ENCODE measurements around the gene GULP1.
A peak's percentile ranks its signal among the peaks of the same experiment; 100 is the strongest.
"Not testable (repeated sequence)": the region's sequence is repeated elsewhere in the genome, so short reads cannot be mapped to it uniquely, and the experiment has no call there.

Gene GULP1

DNA sequence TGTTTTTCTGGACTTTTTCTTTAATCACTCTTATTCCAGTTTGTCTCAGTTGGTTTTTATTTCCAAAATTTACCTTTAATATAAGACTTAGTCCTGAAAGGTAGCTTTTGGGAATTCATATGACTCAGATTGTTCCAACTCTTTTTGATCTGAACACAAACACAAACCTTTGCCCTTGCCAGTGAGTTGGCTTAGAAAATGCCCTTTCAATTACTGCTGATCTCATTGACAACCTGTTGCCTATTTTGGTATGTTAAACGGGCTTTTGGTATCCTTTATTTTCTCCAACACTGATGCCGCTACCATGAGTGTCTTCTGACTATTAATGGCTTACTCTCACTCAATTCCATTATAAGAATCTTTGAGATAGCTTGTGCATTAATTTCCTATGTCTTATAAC, 143.4 kb downstream of the GULP1 start:
- DNase-seq = no peak

DNA sequence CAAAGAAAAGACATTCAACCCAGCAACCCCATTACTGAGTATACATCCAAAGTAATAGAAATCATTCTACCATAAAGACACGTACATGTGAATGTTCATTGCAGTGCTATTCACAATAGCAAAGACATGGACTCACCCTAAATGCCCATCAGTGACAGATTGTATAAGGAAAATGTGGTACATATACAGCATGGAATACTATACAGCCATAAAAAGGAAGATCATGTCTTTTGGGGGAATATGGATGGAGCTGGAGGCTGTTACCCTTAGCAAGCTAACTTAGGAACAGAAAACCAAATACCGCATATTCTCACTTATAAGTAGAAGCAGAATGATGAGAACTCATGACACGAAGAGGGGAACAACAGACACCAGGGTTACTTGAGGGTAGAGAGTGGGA, 145.9 kb downstream of the GULP1 start:
- DNase-seq = no peak

GRCh38 chr2:188439986-188440385, 148.3 kb downstream of the GULP1 start:
- no peak for DNase-seq

DNA sequence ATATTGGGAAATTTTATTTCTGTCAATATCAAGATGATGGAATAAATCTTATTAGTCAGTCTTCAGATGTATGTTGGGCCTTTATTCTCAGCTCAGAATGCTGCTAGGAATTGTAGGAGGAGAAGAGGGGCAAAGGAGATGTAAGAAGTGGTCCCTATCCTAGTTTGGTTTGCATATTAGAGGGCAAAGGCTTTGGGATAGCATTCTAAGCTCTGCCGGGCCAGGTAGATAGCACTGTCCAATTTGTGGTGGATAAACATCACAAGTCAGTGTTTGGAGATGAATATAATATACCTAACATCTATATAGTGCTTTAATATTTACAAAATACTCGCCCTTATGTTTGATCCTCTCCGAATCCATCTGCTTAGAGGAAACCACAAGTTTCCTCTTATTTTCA, 149.2 kb downstream of the GULP1 start:
- no peak for DNase-seq

DNA sequence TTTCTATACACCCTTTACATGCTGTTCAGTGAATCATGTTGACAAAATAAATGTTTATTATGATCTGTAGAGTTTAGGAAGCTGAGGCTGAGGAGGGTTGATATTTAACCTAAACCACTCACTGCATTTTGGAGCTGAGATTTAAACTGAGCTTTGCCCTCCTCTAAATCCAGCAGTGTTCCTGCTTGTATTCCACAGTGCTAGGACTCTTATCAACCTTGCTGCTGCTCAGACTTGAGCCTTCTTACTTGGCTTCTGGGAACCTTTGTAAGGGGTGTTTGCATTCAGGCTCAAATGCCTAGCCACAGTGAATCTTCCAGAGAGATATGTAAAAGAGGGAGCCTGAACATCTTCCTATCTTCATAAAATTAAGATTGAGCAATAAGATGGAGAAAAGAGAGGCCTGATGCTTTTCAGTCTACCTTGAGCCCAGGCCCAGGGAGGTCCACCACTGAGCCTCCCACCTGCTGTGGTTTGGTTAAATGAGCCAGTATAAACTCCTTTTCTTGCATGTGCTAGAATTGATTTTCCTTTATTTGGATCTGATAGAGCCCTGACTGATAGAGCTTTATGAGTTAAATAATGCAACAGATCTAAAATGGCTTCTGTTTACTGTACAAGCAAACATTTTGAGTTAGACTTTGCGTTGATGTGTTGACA, 149.7 kb downstream of the GULP1 start:
- DNase-seq = no peak

- peak; percentile 95 for DNase-seq
Measured at GRCh38 chr2:188443207-188443606, 151.5 kb downstream of the GULP1 start.

GRCh38 chr2:188444106-188444835, 152.6 kb downstream of the GULP1 start:
- no peak for DNase-seq

DNA sequence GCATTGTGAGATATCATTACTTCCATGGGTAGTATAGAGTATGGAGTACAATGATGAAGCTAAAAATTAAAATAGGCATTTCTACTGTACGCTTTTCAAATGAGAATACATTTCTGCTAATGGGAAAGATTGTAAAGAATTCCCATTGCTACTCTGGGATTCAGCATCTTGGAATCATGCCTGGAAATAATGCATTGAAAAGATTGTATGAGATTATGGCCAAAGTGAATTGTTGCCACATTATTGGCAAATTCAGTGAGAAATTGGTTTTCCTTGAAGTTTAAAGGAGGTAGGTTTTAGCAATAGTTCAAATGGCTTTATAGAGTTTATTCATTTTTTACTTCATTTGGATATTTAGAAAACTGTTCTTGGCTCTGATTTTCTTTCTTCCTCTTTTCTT, 157.9 kb downstream of the GULP1 start:
- no peak for DNase-seq

GRCh38 chr2:188449971-188450370, 158.3 kb downstream of the GULP1 start:
- no peak for DNase-seq

GRCh38 chr2:188450732-188451483, 159.2 kb downstream of the GULP1 start:
- no peak for DNase-seq

DNA sequence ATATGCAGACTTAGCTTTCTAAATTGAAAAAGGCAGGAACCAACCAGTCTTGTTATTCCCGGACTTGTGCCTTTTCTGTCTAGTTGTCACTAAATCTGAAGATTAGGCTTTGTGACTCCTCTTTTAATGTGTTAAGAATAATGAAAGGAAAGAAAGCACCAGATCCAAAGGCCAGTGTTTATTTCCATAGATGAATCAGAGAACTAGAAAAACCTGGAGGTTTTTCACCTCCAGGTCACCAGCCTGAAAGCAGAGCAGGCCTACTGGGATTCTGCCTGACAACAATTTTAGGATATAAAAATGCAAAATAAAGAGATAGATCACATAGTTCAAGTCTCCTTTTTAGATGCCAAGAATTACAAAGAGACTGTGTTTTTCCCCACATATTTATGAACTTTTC, 160.4 kb downstream of the GULP1 start:
- DNase-seq = no peak

DNA sequence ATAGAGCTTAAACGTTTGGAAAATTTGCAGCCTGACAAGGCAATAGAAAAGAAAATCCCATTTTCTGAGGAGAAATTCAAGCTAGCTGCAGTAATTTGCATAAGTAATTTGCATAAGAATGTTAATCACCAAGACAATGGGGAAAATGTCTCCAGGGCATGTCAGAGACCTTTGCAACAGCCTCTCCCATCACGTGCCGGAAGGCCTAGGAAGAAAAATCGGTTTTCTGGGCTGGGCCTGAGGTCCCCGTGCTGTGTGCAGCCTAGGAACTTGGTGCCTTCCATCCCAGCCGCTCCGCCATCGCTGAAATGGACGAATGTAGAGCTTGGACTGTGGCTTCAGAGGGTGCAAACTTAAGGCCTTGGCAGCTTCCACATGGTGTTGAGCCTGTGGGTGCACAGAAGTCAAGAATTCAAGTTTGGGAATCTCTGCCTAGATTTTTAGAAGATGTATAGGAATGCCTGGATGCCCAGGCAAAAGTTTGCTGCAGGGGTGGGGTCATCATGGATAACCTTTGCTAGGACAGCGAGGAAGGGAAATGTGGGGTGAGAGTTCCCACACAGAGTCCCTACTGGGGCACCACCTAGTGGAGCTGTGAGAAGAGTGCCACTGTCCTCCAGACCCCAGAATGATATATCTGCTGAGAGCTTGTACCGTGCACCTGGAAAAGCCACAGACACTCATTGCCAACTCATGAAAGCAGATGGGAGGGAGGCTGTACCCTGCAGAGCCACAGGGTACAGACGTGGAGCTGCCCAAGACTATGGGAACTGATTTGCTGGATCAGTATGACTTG, 164.6 kb downstream of the GULP1 start:
- no peak for DNase-seq

GRCh38 chr2:188459061-188459460, 167.4 kb downstream of the GULP1 start:
- DNase-seq = no peak

DNA sequence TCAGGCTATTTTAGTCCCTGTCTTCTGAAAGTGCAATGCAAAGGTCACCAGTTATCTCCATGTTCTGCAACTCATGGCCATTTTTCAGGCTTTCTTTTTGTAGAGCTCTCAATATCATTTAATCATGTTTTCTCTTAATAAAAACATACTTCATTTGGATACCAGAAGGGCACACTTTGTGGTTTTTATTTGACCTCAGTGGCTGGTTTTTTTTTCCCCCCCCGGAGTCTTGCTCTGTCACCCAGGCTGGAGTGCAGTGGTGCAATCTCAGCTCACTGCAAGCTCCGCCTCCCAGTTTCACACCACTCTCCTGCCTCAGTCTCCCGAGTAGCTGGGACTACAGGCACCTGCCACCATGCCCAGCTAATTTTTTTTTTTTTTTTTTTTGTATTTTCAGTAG, 174.4 kb downstream of the GULP1 start:
- DNase-seq = not testable (repeated sequence)

- no peak for DNase-seq
Measured at GRCh38 chr2:188466761-188467160, 175.1 kb downstream of the GULP1 start.

- DNase-seq = no peak
Measured at GRCh38 chr2:188471166-188471565, 179.5 kb downstream of the GULP1 start.

GRCh38 chr2:188473306-188473705, 181.6 kb downstream of the GULP1 start:
- DNase-seq = no peak

DNA sequence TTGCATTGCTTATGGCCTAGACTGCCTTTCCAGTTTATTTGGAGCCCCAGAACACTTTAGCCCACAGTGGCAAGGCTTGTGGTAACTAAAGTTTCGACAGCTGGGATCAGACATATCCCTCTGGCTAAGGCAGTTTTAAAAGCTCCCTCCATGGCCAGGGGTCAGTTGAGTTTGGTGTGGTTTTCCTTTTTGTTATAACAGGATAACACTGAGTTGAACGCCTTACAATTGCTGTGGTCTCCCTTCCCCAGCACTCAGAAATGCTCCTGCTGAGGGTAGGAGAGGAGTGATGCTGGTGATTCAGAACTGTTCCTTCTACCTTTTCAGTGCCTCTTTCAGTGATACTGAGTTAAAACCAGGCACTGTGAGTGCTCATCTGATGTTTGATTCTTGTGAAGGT, 182.6 kb downstream of the GULP1 start:
- DNase-seq = no peak

GRCh38 chr2:188475945-188476344, 184.3 kb downstream of the GULP1 start:
- DNase-seq = no peak

DNA sequence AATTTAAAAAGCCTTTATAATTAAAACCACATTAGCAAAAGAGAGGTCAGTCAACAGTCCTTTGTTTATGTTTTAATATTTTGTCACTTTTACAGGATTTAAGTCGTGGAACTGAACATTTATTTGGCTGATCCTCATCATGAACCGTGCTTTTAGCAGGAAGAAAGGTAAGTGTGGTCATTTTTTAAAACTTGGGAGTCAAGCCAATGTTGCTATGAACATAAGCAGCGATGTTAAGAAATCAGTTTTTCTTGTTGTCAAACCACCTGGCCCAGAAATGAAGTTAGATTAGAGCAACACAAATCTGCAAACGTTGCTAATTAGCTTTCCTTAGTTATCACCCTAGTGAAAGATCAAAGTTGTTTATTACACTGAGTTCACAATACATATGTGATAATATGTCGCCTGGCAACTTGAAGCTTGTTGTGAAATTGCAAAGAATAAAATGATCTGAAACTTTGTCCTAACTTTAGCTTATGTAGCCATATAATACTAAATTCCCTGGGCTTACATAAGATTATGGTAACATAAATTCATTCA, 186.0 kb downstream of the GULP1 start:
- DNase-seq = no peak

GRCh38 chr2:188478724-188479123, 187.1 kb downstream of the GULP1 start:
- DNase-seq = no peak

DNA sequence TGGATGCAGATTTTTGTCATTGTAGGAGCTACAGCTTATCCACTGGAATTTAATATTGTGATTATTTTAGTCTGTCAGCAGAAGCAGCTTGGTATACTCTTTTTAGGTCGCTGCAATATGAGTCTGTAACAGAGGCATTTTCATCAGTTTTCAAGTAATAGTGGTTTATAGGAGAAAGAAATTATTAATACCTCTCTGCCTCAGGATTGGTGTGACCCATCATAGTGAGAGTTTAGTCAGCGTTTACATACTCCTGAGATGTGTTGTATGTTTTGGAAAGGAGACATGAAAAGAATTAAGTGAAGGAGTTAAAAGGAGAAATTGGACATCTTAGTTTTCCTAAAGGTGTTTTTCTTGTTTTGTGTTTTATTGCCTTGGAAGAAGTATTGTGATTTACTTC, 189.8 kb downstream of the GULP1 start:
- DNase-seq = no peak

GRCh38 chr2:188485496-188485895, 193.8 kb downstream of the GULP1 start:
- DNase-seq = no peak
